Muscle layer of duodenum (tissue), 2 donors: ENCODE data around the gene MTMR12.

Experiments
- H3K27ac ChIP-seq: one replicate; pipeline ENCODE4 v1.7.0; 2013; ENCODE audit warnings: mild to moderate bottlenecking, low read length
- H3K27me3 ChIP-seq: one replicate; pipeline ENCODE4 v1.7.0; 2013; ENCODE audit warnings: low read depth, mild to moderate bottlenecking, control low read depth, low read length
- H3K36me3 ChIP-seq, 2 donors: one replicate each; pipeline ENCODE4 v1.7.0; 2013; ENCODE audit warnings: low read length in 2 of 2, control low read depth in 1 of 2, mild to moderate bottlenecking in 1 of 2; ENCODE audit not compliant: insufficient read depth in 2 of 2, control insufficient read depth in 1 of 2
- H3K4me1 ChIP-seq, 2 donors: one replicate each; pipeline ENCODE4 v1.7.0; 2013; ENCODE audit warnings: low read length in 2 of 2, mild to moderate bottlenecking in 2 of 2, control low read depth in 1 of 2, moderate library complexity in 1 of 2; ENCODE audit not compliant: insufficient read depth in 2 of 2, control insufficient read depth in 1 of 2
- H3K4me3 ChIP-seq, 2 donors: one replicate each; pipeline ENCODE4 v1.7.0; 2013; ENCODE audit warnings: low read length in 2 of 2, low read depth in 1 of 2, mild to moderate bottlenecking in 1 of 2
- H3K9me3 ChIP-seq, 2 donors: one replicate each; pipeline ENCODE4 v1.7.0; 2013; ENCODE audit warnings: low read length in 2 of 2, control low read depth in 1 of 2, mild to moderate bottlenecking in 1 of 2; ENCODE audit not compliant: control insufficient read depth in 1 of 2
- donor health status: healthy.

The MTMR12 gene

DNA sequence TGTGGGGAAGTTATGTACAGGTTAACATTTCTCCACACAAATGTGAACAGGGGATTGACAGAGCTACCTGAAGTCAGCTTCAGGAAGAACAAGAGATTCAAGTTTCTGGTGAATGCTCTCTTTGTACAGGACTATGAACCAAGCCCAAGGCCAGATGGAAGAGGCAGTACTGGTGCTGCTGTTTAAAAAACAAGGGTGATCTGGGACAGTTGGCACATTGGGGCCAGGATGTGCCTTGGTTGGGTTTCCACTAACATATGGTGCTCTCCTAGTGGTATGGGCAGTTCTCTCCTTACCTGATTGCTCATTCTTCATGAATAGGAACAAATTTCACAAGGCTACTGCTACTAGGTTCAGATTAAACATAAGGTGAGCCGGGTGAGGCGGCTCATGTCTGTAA lies 40.0 kb downstream of the MTMR12 start:
- Histone ChIP-seq H3K9me3 (no peaks in the 10 kb centered on the region), H3K4me3 (no peak overlapping the region), H3K36me3 (peaks cover 37 to 52% of the 10 kb centered on the region in 2 donors), H3K27ac (no peak overlapping the region), H3K27me3 (no peaks in the 10 kb centered on the region), H3K4me1 (peaks cover 0 to 14% of the 10 kb centered on the region in 2 donors)

DNA sequence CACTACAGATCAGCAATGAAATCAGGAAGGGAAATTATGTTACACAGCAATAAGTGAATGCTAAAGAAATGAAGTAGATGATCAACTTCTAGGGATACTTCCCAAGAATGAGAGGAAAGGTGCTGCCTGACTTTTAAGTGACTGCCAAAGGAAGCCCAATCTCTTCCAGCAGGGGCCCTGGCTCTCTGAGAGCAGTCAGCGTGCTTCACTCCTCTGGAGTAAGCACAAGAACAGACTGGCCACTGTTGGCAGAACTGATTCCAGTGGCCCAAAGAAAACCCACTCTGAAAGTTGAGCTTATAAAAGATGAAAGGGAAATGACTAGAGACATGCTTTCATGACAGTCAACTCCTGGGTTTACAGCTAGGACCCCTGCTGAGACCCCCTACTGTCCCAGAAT lies 41.8 kb downstream of the MTMR12 start:
- H3K36me3 ChIP-seq: peaks cover 41 to 68% of the 10 kb centered on the region in 2 donors
- no peak overlapping the region for H3K27ac ChIP-seq
- no peak overlapping the region for H3K4me3 ChIP-seq
- H3K9me3 ChIP-seq: no peaks in the 10 kb centered on the region
- H3K27me3 ChIP-seq: no peaks in the 10 kb centered on the region
- H3K4me1 ChIP-seq: peaks cover 0 to 8% of the 10 kb centered on the region in 2 donors

DNA sequence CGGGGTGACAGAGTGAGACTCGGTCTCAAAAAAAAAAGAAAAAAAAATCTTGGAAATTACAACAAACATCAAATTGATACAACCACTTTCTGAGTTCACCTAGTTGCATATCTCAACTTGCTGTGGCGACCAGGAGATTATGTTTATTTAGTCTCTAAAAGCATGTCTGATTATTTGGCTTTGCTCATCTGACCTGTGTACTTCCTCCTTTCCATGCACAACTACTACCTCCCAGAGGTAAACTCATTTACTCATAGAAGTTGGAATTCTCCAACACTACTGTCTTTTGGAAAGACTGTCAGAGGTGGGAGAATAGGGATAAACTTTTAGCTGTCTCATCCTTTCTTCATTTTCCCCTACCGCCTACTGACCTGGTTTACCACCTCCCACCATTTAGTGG lies 42.6 kb downstream of the MTMR12 start:
- peaks cover 0 to under 1% of the 10 kb centered on the region in 2 donors for H3K4me1 ChIP-seq
- no peak overlapping the region for H3K4me3 ChIP-seq
- H3K27ac ChIP-seq: no peak overlapping the region
- no peaks in the 10 kb centered on the region for H3K27me3 ChIP-seq
- H3K9me3 ChIP-seq: no peaks in the 10 kb centered on the region
- peaks cover 49 to 73% of the 10 kb centered on the region in 2 donors for H3K36me3 ChIP-seq

DNA sequence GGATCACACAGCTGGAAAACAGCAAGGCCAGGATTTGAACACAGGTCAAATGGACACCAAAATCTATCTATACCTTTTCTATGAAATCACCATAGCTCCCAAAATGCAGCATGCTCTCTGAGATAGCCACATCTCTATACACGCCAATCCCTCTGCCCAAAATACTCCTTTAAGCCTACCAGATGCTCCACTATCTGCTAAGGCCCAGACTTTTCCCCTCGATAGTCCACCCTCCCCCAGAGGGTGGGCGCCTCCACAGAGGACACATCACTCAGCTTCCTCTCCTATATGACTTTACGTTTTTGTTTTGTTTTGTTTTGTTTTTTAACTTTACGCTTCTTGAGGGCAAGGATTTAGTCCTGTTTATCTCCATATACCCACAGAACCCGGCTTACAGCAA lies 46.8 kb downstream of the MTMR12 start:
- no peak overlapping the region for H3K4me3 ChIP-seq
- H3K36me3 ChIP-seq: peaks cover 47 to 78% of the 10 kb centered on the region in 2 donors
- H3K27ac ChIP-seq: no peak overlapping the region
- H3K4me1 ChIP-seq: no peaks in the 10 kb centered on the region
- H3K9me3 ChIP-seq: no peaks in the 10 kb centered on the region
- H3K27me3 ChIP-seq: no peaks in the 10 kb centered on the region

DNA sequence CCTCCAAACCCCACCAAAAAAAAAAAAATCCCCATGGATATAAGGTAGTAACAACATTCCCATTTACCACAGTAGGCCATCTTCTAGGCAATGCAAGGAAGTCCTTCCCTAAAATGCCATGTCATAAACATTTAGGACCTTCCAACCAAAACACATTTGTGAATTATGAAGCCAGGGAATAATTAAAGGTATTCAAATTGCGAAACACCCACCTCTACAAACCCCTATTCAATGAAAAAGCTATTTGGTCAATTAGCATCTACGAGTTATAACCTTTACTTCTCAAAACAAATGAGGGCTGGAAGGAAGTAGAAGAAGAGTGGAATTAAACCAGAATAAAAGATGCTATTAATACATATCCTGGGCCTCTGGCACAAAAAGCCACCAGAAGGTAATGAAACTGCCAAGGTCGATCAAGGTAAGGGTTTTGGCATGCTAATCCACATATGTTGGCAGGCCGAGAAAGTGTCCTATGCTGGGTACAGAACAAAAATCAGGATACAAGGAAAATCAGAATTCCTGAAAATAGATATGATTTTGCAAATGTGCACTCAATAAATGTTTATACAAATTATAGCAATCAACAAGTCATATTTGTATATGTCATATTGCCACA lies 47.7 kb downstream of the MTMR12 start:
- no peak overlapping the region for H3K4me3 ChIP-seq
- no peaks in the 10 kb centered on the region for H3K9me3 ChIP-seq
- no peak overlapping the region for H3K27ac ChIP-seq
- H3K36me3 ChIP-seq: peaks cover 41 to 69% of the 10 kb centered on the region in 2 donors
- H3K4me1 ChIP-seq: no peaks in the 10 kb centered on the region
- no peaks in the 10 kb centered on the region for H3K27me3 ChIP-seq

DNA sequence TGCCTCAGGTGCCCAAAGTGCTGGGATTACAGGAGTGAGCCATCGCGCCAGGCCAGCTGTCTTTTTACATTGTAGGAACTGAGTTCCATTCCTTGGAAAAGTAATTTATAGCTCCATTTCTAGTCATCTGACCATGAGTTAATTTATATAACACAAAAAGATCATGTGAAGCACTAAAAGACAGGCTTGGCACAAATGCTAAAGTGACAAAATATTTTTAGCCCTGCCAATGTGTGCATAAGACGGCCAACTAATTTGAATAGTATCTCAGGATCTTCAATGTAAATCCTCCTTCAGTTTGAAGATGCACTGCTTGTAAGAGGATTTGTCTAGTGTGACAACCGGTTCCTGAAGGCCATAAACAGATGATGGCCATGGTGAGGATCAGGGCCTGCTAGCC lies 49.1 kb downstream of the MTMR12 start:
- Histone ChIP-seq H3K9me3 (no peaks in the 10 kb centered on the region), H3K4me3 (no peak overlapping the region), H3K27ac (no peak overlapping the region), H3K4me1 (no peaks in the 10 kb centered on the region), H3K27me3 (no peaks in the 10 kb centered on the region), H3K36me3 (peaks cover 42 to 63% of the 10 kb centered on the region in 2 donors)

DNA sequence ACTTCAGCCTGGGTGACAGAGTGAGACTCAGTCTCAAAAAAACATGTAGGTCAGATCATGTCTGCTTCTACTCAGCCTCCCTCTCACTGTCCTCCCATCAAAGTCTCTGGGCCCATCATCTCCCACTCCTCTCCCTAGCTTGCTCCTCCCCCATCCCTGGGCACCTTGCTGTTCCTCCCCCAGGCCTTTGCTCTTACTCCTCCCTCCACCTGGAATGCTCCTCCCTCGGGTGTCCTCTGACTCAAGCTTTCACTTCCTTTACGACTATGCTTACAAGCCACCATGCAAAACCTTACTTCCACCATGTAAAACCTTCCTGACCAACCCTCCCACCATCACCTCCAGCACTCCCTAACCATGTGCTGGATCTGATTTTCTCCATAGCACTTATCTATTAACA lies 51.5 kb downstream of the MTMR12 start:
- H3K36me3 ChIP-seq: peaks cover 44 to 48% of the 10 kb centered on the region in 2 donors

DNA sequence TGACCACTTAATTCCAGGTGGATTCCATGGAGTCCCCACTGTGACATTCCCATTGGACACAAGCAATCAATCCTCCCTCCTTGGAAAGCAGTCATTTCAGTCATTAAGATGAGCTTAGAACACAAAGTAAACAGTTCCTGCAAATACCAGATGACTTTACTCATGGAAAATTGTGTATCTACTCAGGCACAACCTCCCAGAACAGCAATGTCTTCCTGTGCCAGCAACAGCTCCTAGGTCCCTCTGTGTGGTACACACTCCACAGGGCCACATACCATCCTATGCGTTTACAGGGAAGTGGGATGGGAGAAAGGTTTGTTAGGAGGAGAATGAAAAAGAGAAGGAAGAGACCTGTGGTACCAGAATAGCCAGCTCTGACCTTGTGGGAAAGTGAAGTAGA lies 53.7 kb downstream of the MTMR12 start:
- H3K4me1 ChIP-seq: no peaks in the 10 kb centered on the region
- H3K36me3 ChIP-seq: peaks cover 35 to 42% of the 10 kb centered on the region in 2 donors

More for the DNA sequence above, 51.5 kb downstream of the MTMR12 start:
- no peaks in the 10 kb centered on the region for H3K27me3 ChIP-seq
- H3K4me3 ChIP-seq: no peak overlapping the region
- no peaks in the 10 kb centered on the region for H3K9me3 ChIP-seq
- H3K27ac ChIP-seq: no peak overlapping the region
- no peaks in the 10 kb centered on the region for H3K4me1 ChIP-seq

DNA sequence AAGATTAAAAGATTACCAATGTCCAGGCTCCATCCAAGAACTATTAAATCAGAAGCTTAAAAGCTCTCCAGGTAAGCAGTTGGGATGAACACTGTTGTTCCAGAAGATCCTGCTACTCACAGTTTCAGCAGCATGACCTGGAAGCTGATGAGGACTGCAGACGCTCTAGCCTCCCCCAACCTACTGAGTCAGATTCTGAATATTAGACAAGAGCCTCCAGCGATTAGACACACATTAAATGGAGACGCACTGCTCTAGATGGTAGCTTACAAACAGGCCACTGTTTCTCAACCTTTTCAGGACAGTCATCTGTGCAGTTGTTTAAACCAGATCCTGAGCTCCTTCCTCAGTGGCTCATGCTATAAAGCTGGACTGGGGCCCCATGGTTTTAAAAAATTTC lies 54.3 kb downstream of the MTMR12 start:
- Histone ChIP-seq H3K4me1 (no peaks in the 10 kb centered on the region), H3K27ac (no peak overlapping the region), H3K27me3 (no peaks in the 10 kb centered on the region), H3K9me3 (no peaks in the 10 kb centered on the region), H3K4me3 (no peak overlapping the region), H3K36me3 (peaks cover 35 to 46% of the 10 kb centered on the region in 2 donors)

More for the DNA sequence above, 53.7 kb downstream of the MTMR12 start:
- Histone ChIP-seq H3K27me3 (no peaks in the 10 kb centered on the region), H3K27ac (no peak overlapping the region), H3K4me3 (no peak overlapping the region), H3K9me3 (no peaks in the 10 kb centered on the region)

DNA sequence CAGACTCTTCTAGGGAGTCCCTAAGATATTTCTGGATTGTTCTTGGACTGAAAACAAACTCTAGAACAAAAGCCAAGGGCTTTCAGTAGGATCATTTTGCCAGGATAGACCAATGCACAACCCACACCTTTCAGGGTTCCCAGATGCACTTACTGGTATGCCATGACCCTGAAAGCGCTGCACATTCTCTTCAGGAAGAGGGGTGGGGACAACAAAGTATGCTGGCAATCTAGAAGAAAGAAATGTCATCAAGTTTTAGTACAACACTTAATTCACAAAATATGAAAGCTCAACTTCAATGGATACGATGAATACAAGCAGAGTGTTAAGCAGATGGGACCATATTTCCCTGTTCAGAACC lies 57.2 kb downstream of the MTMR12 start:
- Histone ChIP-seq H3K27ac (no peak overlapping the region), H3K36me3 (peaks cover 33 to 47% of the 10 kb centered on the region in 2 donors), H3K27me3 (no peaks in the 10 kb centered on the region), H3K4me1 (no peaks in the 10 kb centered on the region), H3K9me3 (no peaks in the 10 kb centered on the region), H3K4me3 (no peak overlapping the region)

DNA sequence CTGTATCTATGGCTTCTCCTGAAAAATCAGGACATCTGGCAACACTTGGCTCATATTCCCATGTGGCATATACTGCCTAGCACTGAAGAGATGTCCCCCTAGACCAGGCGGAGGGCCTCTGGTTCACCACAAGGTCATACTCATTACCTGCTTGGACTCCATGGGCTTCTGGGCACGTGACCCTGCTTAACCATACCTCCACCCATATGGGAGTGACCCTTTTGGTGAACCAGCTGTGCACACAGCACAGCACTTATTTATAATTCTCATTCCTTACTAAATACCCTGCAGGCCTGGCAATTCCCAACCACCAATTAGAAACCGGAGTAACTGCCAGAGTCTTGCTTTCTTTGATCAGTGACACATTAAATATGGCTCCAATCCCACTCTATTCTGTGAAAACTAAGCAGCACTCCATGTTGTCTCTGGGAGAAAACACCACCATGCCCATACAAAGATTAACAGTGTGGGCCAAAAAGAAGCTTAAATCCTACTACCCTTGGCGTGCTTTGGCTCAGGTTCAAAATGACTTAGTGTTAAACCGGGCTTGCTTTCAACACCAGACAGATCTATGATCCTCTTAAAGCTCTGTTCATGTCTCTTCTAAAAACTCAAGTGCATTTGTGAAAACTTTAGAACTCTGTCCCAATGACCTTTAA lies 57.7 kb downstream of the MTMR12 start:
- H3K4me3 ChIP-seq: no peak overlapping the region
- H3K4me1 ChIP-seq: no peaks in the 10 kb centered on the region
- no peaks in the 10 kb centered on the region for H3K27me3 ChIP-seq
- H3K36me3 ChIP-seq: peaks cover 37 to 44% of the 10 kb centered on the region in 2 donors
- H3K27ac ChIP-seq: no peak overlapping the region
- no peaks in the 10 kb centered on the region for H3K9me3 ChIP-seq
